ENCODE measurements around the gene ABTB2.

The ABTB2 gene

GRCh38 chr11:34308913-34309585 lies 48.8 kb downstream of the ABTB2 start:
- no peak for DNase-seq
- TF ChIP-seq POLR2A (IDR thresholded peaks at IDR 0.05; ENCODE audit: low read length) (no peak), GATA1 (IDR thresholded peaks at IDR 0.05; ENCODE audit: low read depth, low read length) (no peak)

GRCh38 chr11:34308049-34308912 lies 49.5 kb downstream of the ABTB2 start:
- DNase-seq = no peak
- TF ChIP-seq GATA1 (IDR thresholded peaks at IDR 0.05; ENCODE audit: low read depth, low read length) (no peak), POLR2A (IDR thresholded peaks at IDR 0.05; ENCODE audit: low read length) (no peak)

GRCh38 chr11:34305780-34306179 lies 52.0 kb downstream of the ABTB2 start:
- DNase-seq = no peak
- TF ChIP-seq GATA1 (IDR thresholded peaks at IDR 0.05; ENCODE audit: low read depth, low read length) = no peak
- TF ChIP-seq POLR2A (IDR thresholded peaks at IDR 0.05; ENCODE audit: low read length) = no peak

GRCh38 chr11:34305193-34305592 lies 52.6 kb downstream of the ABTB2 start:
- TF ChIP-seq GATA1 (IDR thresholded peaks at IDR 0.05; ENCODE audit: low read depth, low read length) (no peak), POLR2A (IDR thresholded peaks at IDR 0.05; ENCODE audit: low read length) (no peak)
- DNase-seq = no peak

GRCh38 chr11:34303028-34303570 lies 54.7 kb downstream of the ABTB2 start:
- TF ChIP-seq GATA1 (IDR thresholded peaks at IDR 0.05; ENCODE audit: low read depth, low read length) (no peak), POLR2A (IDR thresholded peaks at IDR 0.05; ENCODE audit: low read length) (no peak)
- DNase-seq = no peak

- no peak for DNase-seq
- TF ChIP-seq POLR2A (IDR thresholded peaks at IDR 0.05; ENCODE audit: low read length) (no peak), GATA1 (IDR thresholded peaks at IDR 0.05; ENCODE audit: low read depth, low read length) (no peak)
These were observed 55.5 kb downstream of the ABTB2 start for GRCh38 chr11:34302046-34302921.

- TF ChIP-seq POLR2A (IDR thresholded peaks at IDR 0.05; ENCODE audit: low read length) (no peak), GATA1 (IDR thresholded peaks at IDR 0.05; ENCODE audit: low read depth, low read length) (no peak)
- no peak for DNase-seq
These were observed 56.9 kb downstream of the ABTB2 start for GRCh38 chr11:34300926-34301295.

- TF ChIP-seq POLR2A (IDR thresholded peaks at IDR 0.05; ENCODE audit: low read length) (no peak), GATA1 (IDR thresholded peaks at IDR 0.05; ENCODE audit: low read depth, low read length) (no peak)
- no peak for DNase-seq
These were observed 57.5 kb downstream of the ABTB2 start for GRCh38 chr11:34300026-34300925.

- TF ChIP-seq GATA1 (IDR thresholded peaks at IDR 0.05; ENCODE audit: low read depth, low read length) (no peak), POLR2A (IDR thresholded peaks at IDR 0.05; ENCODE audit: low read length) (no peak)
- DNase-seq = no peak
These were observed 58.4 kb downstream of the ABTB2 start for GRCh38 chr11:34299284-34299972.

- TF ChIP-seq POLR2A (IDR thresholded peaks at IDR 0.05; ENCODE audit: low read length) (no peak), GATA1 (IDR thresholded peaks at IDR 0.05; ENCODE audit: low read depth, low read length) (no peak)
- DNase-seq = no peak
These were observed 58.9 kb downstream of the ABTB2 start for GRCh38 chr11:34298871-34299270.

GRCh38 chr11:34296412-34296811 lies 61.4 kb downstream of the ABTB2 start:
- no peak for DNase-seq
- no peak for TF ChIP-seq GATA1 (IDR thresholded peaks at IDR 0.05; ENCODE audit: low read depth, low read length)
- no peak for TF ChIP-seq POLR2A (IDR thresholded peaks at IDR 0.05; ENCODE audit: low read length)

GRCh38 chr11:34292546-34292945 lies 65.3 kb downstream of the ABTB2 start:
- TF ChIP-seq POLR2A (IDR thresholded peaks at IDR 0.05; ENCODE audit: low read length) (no peak), GATA1 (IDR thresholded peaks at IDR 0.05; ENCODE audit: low read depth, low read length) (no peak)

More at GRCh38 chr11:34292546-34292945, 65.3 kb downstream of the ABTB2 start:
- DNase-seq = no peak
